ENCODE measurements around the gene MEX3D.

GRCh38 chr19:1580957-1581356 lies 12.8 kb upstream of the MEX3D start:
- TF ChIP-seq CTCF (conservative IDR thresholded peaks at IDR 0.05; ENCODE audit: low read depth, low read length) (no peak), EZH2 (IDR thresholded peaks at IDR 0.05; ENCODE audit: low read length, unreplicated experiment) (no peak), EZH2phosphoT487 (IDR thresholded peaks at IDR 0.05; ENCODE audit: borderline replicate concordance, low read length) (no peak)

Measured in PC-3 (cell line).